ENCODE measurements around the gene TEF.

TEF gene

DNA sequence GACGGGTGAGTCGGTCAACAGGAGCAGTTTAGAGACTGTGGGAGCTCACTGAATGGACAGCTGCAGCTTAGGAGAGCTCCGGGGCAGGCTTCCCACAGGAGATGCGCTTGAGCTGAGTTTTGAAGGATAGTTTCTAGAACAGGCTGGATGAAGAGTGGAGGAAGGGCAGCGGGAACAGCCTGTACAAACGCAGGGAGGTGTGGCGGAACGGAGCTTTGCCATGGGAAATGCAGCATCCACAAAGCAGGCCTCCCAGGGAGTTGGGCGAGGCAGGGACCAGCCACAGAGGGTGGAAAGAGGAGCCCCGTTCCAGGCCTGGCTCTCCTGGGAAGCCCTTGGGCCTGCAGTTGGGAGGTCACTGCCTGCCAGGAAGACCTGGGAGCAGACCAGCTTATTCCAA, 26.8 kb upstream of the TEF start:
- no peak for DNase-seq (ENCODE audit: low spot score)

DNA sequence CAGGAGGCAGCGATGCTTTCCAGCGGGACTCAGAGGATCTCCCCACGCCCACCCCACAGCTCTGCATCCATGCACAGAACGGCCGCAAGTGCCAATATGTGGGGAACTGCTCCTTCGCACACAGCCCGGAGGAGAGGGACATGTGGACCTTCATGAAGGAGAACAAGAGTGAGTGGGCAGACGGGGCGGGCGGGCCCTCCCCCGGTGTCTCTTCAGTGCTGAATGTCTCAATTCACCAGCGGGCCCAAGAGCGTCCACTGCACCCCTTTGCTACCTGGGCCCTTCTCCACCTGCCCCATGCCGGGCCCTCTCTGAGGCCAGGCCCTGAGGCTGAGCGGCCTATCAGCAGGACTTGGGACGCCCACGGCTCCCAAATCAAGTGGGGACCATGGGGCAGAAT, 25.8 kb upstream of the TEF start:
- DNase-seq (ENCODE audit: low spot score) = no peak

DNA sequence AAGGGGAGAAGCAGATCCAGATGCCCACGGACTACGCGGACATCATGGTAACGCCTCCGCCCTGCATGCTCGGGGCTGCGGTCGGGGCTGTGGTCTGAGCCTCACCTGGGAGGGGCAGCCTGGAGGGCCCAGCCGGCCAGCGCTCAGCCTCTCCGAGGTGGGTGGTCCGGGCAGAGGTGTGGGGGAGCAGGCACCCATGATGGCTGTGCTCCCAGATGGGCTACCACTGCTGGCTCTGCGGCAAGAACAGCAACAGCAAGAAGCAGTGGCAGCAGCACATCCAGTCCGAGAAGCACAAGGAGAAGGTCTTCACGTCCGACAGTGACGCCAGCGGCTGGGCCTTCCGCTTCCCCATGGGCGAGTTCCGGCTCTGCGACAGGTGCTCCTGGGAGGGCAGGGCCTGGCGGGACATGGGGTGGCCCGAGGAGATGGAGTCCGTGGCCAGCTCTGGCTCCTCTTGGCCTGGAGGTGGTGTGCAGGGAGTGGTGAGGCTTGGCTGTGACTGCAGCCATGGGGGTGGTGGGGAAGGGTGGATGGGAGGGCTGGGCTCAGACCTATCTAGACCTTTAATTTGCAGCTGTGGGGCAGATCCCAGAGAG, 25.2 kb upstream of the TEF start:
- DNase-seq (ENCODE audit: low spot score) = no peak

DNA sequence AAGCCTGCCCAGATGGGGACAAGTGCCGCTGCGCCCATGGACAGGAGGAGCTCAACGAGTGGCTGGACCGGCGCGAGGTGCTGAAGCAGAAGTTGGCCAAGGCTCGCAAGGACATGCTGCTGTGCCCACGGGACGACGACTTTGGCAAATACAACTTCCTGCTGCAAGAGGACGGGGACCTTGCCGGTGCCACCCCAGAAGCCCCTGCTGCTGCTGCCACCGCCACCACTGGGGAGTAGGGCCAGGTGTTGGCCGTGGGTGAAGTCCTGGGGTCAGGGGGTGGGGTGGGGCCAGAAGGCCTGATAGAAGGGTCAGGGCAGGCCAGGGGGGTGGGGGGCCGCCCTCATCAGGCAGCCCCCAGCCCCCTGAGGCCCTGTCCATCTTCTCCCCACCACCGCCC, 24.6 kb upstream of the TEF start:
- no peak for DNase-seq (ENCODE audit: low spot score)

DNA sequence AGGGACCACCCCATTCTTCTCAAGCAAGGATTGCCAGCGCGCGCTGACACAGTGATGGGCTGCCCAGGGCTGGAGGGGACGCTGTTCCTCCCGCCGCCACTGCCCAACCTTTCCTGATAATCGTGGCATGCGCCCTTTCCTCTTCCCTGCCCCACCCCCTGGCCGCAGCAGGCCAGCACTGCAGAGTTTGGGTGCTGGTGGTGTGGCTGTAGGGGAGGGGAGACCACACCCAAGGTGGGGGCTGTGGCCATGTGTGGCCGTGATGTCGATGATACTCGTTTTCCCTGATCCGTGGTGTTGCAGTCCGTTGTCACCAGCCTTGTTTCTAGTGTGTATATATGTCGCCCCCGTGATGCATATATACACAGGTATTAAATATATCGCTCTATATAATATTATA, 22.8 kb upstream of the TEF start:
- no peak for DNase-seq (ENCODE audit: low spot score)

DNA sequence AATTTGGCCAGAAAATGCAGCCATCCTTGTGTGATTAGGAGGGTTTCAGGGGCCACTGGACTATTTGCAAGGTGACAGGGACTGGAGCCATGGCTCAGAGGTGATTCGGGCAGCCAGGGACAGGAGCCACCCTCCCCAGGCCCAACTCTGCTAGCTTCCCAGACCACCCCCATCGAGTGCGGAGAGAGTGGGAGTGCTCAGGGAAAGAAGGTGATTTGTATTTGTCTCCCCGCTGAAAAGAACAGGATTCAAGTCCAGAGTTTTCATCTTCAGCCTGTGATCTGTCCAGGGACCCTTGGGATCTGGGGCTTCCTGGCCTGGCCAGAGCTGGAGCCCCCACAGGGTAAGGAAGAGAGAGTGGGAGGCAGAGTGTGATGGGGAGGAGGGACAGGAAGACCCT, 22.4 kb upstream of the TEF start:
- no peak for DNase-seq (ENCODE audit: low spot score)

DNA sequence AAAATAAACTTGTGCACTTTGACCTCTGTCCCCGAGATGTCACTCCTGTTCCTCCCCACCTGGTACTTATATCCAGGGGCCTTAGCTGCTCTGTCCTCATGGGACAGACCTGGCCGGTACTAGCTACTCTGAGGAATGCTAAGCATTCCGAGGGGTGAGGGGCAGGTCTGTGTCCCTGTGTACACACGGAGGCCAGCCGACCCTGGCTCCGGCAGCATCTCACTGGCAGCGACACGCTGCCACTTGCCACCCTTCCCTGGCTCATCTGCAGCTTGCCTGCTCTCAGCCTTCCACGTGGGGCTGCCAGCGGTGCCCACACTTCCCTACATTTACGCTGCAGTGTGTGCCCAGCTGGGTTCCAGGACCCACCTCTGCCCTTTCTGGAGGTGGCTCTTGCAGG, 21.6 kb upstream of the TEF start:
- DNase-seq (ENCODE audit: low spot score) = no peak

DNA sequence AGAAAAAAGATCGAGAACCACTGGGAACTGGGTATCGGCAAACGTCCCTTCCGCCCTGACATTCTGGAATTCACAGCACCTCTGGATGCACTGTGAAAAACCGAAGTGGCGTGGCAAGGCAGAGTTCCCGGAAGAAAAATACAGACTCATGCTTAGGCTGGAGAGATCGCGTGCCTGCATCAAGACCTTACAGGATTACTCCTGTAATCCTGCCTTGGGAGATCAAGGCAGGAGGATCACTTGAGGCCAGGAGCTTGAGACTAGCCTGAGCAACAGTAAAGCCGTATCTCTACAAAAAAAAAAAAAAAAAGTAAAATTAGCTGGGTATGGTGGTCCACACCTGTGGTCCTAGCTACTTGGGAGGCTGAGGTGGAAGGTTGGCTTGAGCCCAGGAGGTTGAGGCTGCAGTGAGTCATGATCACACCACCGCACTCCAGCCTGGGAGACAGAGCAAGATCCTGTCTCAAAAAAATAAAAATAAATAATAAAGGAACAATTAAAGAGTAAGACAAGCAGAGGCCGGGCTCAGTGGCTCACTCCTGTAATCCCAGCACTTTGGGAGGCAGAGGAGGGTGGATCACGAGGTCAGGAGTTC, 19.9 kb upstream of the TEF start:
- no peak for DNase-seq (ENCODE audit: low spot score)

DNA sequence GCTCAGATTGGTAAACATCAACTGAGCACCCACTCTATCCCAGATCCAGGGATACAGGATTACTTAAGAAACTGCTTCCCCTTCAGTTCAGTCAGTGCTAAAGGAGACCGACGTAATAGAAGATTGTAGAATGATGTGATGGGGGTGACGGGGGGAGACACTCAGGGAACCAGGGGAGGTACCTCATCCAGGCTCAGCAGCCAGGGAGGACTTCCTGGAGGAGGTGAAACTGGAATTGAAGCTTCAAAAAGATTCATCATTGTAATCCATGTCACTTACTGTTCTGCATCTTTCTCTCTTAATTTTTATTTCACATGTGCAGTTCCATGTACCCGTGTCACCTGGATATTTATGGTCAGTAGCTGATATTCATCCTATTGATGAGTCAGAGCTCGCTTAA, 19.1 kb upstream of the TEF start:
- DNase-seq (ENCODE audit: low spot score) = no peak

DNA sequence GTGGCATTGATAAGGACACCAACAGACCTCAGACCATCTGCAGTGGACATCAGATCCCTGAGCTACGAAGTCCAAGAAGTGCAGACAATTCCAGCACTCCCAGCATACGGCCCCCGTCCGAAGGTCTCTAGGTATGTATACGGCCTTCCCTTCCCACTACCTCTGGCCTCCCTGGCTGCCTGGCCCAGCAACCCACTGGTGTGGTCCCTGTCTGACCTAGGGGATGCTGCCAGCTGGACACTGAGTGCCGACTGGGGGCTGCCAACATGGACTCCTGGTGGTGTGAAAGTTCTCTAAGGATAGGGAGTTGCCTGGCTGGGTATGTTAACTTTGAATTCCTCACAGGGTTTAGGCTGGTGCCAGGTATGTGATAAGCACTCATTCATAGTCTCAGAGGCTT, 17.5 kb upstream of the TEF start:
- no peak for DNase-seq (ENCODE audit: low spot score)

DNA sequence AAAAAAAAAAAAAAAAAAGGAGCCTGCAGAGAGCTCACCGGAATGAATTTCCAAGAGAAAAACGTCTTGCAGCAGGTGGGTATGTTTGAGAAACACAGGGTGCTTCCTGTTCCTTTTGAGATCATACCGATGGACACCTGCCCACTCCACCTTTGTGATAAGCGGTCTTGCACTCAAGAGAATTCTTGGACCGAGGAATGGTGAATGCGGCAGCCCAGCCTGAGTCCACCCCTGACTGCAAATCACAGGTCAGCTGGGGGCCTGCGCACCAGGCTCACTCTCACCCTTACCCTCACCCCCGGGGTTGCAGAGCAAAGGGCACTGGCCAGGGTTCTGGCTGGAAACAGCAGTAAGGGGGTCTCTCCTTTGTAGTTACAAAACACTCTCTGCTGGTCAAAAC, 16.8 kb upstream of the TEF start:
- no peak for DNase-seq (ENCODE audit: low spot score)

DNA sequence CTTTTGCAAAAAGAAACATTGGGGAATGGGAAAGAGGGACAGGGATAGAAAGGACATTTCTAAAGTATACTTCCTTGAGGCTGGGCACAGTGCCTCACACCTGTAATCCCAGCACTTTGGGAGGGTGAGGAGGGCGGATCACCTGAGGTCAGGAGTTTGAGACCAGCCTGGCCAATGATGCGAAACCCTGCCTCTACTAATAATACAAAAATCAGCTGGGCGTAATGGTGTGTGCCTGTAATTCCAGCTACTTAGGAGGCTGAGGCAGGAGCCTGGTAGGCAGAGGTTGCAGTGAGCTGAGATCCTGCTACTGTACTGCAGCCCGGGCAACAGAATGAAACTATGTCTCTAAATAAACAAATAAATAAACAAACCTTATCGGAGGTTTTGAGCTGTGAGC, 16.3 kb upstream of the TEF start:
- no peak for DNase-seq (ENCODE audit: low spot score)

DNA sequence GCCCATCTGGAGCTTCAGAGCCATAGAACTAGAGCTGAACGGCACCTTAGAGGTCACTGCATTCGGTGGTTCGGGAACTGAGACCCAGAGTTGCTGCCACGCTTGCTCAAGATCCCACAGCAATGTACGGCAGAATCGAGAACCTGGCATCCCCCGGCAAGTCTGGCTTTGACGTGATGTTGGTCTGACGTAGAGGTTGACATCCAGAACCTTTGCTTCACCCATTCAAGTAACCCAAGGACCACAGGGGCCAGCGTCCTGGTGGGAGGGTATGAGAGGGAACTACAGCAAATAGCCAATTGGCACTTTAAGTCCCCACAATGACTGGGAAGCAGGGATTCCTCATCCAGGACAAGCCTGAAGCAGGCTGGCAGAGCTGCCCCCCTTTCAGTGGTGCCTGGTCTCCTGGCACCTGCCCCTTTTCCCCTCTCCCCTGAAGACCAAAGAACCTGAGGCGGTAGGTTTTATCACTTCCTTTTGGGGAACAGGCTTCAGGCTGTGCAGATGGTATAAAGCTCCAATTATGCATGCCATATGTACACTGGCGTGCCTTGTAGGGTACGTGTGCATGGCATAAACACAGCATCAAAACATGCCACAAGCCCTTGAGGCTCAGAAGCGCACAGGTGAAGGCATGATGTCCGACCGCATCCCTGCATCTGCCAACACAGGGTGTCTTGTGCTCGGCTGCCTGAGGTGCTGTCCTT, 15.3 kb upstream of the TEF start:
- DNase-seq (ENCODE audit: low spot score) = no peak

DNA sequence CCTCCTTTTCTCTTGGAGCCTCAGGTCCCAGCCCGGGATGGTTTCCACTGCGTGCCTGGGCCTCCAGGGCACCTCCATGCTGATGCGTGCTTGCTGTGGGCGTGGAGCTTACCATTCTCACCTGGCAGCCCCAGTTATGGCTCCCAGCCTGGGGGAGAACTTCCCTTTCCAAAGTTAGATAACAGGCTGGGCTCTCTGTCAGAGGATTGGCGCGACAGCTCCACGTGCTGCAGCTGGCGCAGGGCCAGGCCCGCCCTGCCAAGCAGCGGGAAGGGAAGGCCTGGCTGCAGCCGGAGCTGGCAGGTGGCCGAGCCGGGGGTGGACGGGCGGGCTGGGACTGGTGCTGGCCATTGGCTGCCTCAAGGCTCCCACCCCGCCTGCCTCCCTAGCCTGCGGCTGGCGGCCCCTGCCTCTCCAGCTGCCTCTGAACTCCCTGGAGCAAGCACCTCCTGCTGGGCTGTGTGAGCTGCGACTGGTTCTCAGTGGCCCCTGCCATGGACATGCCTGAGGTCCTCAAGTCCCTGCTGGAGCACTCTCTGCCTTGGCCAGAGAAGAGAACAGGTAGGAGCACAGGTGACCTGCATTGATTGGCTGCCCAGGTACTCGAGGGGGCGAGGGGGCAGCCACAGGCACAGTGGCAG, 14.6 kb upstream of the TEF start:
- peak; percentile 80 for DNase-seq (ENCODE audit: low spot score)

DNA sequence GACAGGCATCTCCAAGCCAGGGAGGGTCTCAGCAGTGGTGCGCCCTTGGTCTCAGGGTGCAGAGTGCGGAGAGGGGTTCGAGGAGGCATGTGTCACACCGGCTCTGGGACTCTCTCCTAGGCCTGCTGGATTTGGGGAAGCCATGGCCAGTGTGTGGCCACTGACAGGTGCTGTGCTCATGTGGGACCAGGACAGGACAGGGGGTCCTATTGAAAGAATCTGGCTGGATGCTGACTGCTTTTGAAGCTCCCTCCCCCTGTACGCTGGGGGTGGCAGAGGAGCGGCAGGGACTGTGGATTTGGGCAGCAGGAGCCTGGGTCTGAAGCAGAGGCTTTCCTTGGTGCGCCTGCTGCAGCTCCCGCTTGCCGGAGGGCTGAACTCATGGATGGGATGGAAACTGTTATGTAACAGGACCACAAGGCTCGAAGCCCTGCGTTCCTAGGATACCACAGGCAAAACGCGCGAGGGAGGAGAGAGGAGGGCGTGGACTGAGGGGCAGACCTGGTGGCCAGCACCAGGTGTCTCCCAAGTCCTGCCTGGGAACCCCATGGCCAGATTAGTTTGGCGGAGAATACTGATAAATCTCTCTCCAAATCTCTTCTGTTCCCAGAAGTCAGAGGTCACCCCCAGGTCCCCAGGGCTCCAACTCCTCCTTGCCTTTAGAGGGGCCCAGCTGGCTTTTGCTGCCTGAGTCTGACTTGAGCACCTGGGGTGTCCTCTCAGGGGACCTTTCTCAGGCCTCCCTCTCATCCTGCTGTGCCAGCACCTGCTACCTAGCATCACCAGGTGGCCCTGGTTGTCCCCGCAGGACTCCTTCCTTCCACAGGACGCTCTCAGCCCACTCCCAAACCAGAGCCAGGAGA, 13.8 kb upstream of the TEF start:
- DNase-seq (ENCODE audit: low spot score) = no peak

DNA sequence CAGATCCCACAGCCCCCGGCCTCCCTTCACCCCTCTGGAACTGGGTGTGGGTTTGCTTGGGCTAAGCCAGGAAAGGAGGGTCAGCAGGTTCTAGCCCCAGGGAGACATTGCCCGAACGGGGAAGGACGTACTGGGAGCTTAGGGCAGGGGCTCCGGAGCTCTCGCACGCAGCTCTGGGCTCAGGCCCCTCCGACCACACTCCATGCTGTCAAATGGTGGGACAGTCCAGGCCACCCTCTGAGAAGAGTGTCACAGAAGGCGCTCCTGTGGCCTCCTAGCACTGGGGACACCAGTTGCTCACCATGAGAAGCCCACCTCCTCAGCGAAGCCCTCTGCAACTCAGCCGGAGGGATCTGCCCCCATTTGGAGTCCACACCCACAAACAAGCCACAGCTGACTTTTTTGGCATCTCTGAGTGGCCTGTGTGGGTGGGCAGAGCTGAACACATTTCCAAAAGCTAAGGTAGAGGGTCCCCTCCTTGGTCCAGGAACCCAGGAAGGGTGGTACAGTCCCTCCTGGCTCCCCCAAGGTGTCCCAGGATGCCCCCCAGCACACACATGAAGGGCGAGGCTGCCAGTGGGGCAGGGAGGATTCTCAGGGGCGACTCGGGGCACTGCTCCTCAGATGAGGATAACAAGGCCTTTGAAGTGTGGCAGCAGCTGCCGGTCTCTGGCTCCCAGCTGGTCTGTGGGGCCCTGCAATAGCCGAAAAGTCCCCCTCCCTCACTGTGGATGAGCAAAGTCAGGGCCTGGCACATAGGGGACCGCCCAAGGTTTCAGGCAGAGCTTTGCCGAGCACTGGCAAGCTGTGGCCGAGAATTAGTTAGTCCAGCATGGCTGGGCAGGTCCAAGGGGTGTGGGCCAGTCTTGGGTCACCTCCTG, 13.0 kb upstream of the TEF start:
- no peak for DNase-seq (ENCODE audit: low spot score)

DNA sequence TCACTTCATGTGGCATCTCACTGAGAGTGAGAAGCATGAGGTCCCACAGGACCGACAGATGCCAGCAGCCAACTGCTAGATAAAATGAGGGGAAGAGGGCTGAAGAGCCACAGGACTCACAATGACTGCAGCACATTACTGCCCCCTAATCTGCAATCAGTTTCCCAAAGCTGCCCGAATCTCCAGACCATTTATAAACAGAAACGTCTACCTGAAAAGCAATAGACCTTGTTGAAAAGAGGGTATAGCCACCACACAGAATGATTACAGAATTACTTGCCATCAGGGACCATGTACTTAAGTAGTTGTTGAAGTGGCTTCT, 12.4 kb upstream of the TEF start:
- DNase-seq (ENCODE audit: low spot score) = no peak

DNA sequence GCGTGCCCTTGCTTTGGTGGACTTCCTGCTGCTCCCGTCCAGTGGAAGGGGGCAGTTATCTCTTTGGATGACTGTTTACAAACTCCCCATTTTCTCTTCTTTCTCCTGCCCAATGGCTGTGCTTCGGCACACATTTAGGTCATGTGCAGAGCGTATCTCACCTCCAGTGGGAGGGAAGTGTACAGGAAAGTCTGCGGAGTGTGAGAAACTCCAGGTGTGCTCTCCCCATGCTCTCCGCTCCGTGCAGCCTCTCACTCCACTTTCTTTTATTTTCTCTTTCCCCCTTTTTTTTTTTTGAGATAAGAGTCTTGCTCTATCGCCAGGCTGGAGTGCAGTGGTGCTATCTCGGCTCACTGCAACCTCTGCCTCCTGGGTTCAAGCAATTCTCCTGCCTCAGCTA, 11.9 kb upstream of the TEF start:
- DNase-seq (ENCODE audit: low spot score) = no peak

DNA sequence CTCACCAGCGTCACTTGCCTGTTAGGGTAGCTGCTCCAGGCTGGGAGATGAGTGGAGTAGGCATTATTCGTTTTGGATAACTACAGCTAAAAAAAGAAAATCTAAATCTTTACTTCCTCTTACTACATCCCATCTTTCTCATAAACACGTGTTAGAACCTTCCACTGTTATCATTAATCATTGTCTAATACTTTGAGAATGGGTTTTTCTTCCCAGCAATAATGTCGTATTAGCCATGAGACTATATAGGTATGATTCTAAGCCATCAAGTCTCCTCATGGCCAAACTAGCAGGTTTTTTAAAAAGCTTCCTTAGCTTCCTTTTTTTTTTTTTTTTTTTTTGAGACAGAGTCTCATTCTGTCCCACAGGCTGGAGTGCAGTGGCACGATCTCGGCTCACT, 3.9 kb upstream of the TEF start:
- no peak for DNase-seq (ENCODE audit: low spot score)

DNA sequence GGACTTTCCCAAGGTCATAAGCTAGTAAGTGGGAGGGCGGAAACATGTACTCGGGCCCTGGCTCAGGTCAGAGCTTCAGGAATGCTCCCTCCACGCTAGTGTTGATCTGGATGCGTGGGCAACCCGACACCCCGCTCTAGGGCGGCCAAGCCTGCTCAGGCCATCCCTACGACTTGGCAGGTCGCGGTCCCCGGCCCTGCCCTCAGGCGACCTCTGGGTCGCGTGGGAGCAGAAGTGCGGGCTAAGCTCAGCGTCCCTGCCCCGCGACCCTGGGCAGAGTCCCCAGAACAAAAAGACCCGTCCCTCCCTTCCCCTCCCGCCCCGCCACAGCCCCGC, 781 bp upstream of the TEF start:
- DNase-seq (ENCODE audit: low spot score) = peak; percentile 25

DNA sequence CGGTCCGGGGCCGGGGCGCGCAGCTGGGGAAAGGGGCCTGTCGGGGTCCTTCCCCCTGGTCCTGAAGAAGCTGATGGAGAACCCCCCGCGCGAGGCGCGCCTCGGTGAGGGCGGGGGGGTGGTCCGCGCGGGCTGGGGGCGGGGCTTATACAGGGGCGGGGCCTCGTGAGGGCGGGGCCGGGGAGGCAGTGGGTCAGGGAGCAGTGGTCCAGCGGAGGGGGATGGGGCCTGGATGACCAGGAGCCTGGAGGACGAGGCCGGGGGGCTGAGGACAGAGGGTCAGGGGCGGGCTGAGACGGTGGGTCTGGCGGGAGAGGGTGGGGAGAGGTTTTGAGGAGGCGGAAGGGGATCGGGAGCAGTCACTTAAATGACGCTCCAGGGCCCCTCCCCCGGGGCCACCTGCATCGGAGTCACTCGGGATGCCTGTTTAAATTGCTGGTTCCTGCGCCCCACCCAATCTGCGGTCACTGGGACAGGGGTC, 396 bp downstream of the TEF start:
- DNase-seq (ENCODE audit: low spot score) = no peak

DNA sequence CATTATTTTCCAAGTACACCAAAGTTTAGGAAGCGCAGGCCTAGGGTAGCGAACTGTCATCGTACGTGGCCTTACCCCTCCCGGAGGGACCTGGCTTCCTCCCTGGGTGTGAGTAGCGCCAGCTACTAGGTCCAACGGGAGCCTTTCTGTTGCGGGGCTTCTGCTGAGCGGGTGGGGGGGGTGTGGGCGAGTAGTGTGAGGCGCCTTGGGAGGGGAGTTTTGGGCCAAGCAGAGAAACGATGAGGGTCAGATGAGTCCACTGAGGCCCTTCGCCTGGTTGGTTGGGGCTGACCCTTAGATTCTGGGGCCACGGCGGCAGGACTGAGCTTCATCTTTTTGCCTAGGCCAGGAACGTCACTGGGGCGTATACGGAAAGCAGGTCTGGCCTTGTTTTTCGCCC, 868 bp downstream of the TEF start:
- no peak for DNase-seq (ENCODE audit: low spot score)
